HG03095 (cell line): Measurements from ENCODE around the gene LIMA1.
"Not testable (repeated sequence)": the region's sequence is repeated elsewhere in the genome, so short reads cannot be mapped to it uniquely, and the experiment has no call there.

Experiments used
- ATAC-seq: cut with Tn5 transposase; IDR thresholded peaks from one replicate; pipeline ENCODE4 v1.9.1; 2021; ENCODE audit warnings: moderate library complexity; ENCODE audit not compliant: unreplicated experiment

Gene LIMA1

GRCh38 chr12:50248883-50249282, 34.4 kb downstream of the LIMA1 start:
- no peak for ATAC-seq

DNA sequence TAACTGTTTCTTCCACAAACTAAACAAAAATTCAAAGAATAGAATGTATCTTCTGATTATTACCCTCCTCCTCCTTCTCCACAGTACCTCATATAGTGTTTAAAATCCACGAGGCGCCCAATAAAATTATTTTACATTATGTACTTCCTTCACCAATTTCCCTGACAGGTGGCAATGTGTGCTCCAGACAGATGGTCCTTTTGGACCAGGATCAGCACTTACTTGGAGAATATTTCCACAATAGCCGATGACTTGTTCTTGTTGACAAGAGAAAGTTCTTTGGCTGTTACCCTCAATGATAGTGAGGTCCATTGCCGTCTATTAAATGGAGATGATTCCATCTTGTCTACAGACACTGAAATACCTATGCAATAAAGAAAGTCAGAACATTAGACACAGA, 34.9 kb downstream of the LIMA1 start:
- ATAC-seq = no peak

GRCh38 chr12:50247665-50248064, 35.7 kb downstream of the LIMA1 start:
- ATAC-seq = not testable (repeated sequence)

- ATAC-seq = no peak
These were observed 36.3 kb downstream of the LIMA1 start for GRCh38 chr12:50246873-50247612.

DNA sequence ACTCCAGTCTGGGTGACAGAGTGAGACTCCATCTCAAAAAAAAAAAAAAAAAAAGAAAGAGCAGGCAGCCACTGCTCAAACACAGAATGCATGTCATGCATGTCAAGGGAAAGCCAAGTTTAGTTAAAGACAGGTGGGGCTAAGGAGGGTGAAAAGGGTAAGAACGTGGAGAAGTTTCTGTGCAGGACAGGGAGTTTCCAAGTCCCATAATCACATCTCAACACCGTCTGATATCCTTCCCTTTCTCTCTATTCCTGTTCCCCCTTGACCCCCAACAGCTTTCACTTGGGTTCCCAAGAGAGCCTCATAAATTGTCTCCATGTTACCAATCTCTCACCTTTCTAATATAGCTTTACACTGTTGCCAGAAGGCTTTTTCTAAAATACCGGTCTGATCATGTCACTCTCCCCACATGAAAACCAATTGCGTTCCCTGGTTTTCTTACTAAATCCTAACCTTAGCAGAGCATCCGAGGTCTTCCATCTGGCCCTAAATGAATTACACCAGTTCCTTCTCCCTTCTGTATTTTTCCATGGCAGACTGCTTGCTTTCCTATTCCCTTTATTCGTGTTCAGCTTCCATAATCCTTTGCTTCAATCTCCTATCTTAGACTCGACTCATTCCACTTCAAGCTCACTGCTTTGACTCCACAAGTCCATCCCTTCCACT, 37.0 kb downstream of the LIMA1 start:
- no peak for ATAC-seq

DNA sequence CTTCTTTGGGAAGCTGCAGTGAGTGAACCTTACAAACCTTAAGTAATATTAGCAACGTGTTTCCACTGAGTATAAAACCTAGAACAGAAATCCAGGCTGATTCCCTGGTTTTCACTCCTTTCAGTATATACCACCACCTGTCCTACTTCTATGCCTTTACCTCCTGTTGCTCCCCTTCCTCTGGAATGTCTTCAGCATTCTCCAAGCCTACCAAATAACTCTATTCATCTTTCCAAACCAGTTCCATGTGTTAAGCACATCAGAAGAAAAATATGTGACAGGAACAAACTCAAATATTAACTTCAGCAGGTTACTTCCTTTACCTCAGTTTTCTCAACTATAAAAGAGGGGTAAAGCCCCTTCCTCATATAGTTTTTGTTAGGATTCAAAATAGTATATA, 39.8 kb downstream of the LIMA1 start:
- no peak for ATAC-seq

GRCh38 chr12:50242751-50243191, 40.5 kb downstream of the LIMA1 start:
- no peak for ATAC-seq

DNA sequence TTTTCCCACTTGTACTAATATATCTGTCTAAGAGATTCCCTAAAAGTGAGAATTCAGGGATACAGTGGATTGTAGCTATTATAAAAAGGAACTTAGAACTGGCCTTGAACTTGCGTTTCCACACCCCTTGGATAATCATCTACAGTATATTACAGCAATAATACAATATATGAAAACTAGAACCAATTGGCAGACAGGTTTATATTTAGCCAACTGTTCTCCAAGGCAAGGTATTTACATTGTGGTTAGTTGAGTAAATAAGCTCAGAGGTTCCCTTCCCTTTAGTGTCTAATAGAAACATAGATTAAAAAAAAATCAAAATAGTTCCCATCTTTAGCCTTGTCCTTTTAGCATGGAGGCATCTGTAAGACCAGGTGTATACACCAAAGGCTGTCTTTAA, 42.1 kb downstream of the LIMA1 start:
- ATAC-seq = no peak

DNA sequence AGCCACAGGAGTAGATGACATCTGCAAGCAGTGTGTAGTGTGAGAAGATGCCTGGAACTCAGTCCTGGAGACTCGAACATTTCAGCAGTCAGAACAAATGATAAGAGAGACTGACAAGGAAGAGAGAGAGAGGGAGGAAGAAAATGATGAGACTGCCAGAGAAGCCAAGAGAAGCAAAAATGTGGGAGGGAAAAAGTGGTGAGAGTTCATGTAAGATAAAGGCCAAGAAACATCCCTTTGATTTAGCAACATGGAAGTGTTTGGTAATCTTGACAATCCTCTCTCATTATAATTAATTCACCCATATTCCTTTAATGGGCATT, 42.6 kb downstream of the LIMA1 start:
- ATAC-seq = no peak

DNA sequence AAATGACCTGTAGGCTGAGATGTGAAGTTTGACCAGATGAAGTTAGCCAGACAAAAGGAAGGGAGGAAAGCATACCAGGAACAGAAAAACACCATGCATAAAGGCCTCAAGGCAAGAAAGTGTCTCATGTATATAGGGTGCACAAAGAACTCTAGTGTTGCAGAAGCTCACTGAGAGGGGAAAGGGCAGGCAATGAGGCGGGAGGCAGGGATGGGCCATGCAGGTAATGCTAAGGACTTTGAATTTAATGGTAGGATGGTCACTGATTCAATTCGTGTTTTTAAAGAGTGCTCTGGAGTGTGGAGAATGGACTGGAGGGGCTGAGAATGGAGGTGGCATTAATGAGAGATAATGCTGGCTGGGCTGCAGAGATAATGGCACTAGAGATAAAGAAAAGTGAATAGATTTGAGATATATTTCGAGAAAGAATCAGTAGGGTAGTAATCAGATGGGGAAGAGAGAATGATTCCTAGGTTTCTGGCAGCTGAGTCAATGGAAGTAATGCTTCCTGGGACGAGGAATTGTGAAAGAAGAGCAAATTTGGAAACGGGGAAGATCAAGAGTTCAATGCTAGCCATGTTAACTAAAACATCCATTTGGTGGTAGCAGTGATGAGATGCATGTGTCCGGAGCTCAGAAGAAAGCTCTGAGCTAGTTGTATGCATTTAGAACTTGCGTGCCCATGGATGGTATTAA, 43.1 kb downstream of the LIMA1 start:
- no peak for ATAC-seq

DNA sequence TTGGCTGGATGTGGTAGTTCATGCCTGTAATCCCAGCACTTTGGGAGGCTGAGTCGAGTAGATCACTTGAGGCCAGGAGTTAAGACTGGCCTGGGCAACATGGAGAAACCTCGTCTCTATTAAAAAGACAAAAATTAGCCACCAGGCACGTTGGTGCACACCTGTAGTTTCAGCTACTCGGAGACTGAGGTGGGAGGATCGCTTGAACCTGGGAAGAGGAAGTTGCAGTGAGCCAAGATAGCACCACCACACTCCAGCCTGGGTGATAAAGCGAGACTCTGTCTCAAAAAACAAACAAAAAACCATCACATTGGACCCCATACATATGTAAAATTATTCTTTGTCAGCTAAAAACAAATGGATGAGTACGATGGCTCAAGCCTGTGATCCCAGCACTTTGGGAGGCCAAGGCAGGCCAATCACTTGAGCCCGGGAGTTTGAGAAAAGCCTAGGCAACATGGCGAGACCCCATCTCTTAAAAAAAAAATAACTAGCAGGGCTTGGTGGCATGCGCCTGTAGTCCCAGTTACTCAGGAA, 43.9 kb downstream of the LIMA1 start:
- ATAC-seq = no peak

DNA sequence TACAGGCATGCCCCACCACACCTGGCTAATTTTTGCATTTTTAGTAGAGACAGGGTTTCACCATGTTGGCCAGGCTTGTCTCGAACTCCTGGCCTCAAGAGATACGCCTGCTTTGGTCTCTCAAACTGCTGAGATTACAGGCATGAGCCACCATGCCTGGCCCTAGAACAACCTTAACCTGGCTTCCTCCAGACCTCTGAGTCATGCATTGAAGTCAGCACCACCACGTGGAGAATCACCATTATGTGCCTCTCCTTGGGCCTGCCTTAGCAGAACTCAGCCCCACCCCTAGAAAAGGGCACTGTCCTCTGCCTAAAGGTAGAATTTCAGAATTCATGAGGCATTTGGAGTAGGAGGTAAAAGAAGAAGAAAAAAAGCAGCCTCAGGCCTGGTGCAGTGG, 49.0 kb downstream of the LIMA1 start:
- ATAC-seq = no peak

- no peak for ATAC-seq
These were observed 50.5 kb downstream of the LIMA1 start for GRCh38 chr12:50232771-50233209.

- ATAC-seq = no peak
These were observed 51.1 kb downstream of the LIMA1 start for GRCh38 chr12:50232206-50232605.

GRCh38 chr12:50231346-50231745, 52.0 kb downstream of the LIMA1 start:
- ATAC-seq = no peak

- ATAC-seq = no peak
These were observed 53.1 kb downstream of the LIMA1 start for GRCh38 chr12:50230217-50230616.

DNA sequence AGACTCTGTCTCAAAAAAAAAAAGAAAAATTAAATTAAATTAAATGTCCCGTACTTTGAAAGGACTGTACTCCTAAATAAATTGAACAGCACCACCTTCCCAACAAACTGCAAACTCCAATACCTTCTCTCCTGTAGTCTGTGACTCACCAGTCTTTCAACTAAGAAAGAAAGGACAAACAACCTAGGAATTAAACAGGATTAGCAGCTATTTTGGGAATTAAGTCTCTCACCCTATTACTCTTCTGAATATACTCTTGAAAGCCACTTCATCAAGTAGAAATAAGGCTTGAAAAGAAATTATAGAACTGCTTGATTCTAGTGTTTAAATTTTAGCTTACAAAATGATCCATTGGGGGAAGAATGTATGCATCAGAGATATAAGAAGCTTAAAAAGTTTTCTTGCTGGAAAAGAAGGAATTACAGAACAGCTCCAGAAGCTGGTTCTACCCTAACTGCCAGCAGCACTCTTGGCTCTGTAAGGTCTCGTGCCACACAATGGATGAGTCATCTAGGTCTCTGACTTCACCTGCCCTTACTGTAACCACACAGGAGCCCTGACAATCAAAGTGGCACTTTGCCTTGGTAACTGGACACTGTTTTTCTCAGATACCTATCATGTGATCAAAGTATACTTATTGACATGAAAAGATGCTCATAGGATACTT, 59.2 kb downstream of the LIMA1 start:
- ATAC-seq = no peak

DNA sequence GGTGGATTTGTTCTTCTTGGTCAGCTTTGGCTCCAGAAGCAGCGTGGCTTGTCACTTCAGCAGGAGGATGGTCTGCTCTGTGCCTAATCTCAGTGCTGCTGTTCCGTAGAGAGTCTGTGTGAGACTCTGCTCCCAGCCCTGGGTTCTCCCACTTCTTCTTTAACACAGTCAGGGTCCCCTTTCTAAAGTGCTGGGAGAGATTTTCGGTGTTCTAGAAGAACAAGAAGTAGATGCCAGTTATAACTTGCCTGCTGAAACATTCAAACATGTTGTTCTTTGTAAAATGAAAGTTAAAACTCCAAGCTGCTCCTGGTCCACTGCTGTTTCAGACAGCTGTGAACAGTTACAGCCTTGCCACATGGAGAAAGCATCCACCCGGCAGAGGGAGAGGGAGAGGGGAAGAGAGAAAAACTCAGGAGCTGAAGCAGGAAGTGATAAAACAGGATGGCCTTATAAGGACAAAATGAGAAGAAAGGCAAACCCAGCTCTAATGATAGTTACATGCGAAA, 61.0 kb downstream of the LIMA1 start:
- ATAC-seq = no peak

GRCh38 chr12:50221228-50222008, 61.9 kb downstream of the LIMA1 start:
- no peak for ATAC-seq

DNA sequence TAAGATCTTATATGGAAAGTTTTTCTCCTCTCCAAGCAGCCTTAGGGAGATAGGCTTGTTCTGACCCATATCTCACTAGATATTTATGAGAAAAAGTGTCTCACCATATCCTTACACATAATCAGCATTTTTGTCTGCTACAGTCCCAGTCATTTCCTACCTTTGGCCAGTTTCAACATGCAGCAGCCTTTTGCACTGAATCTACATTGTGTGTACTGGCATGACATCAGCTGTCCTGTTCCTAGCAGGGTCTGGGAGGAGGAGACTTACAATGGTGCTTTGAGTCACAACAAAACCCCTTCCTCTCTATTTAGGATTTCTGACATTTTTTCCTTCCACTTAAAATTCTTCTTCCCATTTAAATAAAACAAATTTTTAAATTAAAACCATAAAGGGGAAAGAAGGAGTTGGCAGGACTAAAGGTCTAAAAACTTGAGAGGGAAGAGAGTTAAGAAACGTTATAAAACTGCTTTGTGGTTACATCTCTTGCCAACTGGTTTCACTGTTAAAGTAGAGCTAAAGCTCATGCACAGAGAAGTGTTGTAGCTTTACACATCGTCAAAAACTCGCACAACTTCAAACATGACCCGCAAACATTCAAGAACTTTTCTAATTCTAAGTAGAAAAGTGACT, 62.8 kb downstream of the LIMA1 start:
- ATAC-seq = no peak
